Vagina (tissue), 2 donors: ENCODE measurements around the gene KCTD7.
"Not testable (repeated sequence)": the region's sequence is repeated elsewhere in the genome, so short reads cannot be mapped to it uniquely, and the experiment has no call there.

Source experiments
- POLR2A ChIP-seq, 2 donors: fragments of 450-650 bp; IDR thresholded peaks; one replicate each; pipeline ENCODE4 v1.6.1; 2017; ENCODE audit warnings: antibody characterized with exemption in 2 of 2, mild to moderate bottlenecking in 2 of 2, moderate library complexity in 2 of 2
- POLR2AphosphoS5 ChIP-seq, 2 donors: sonication (generic); formaldehyde crosslinking; IDR thresholded peaks; one replicate each; pipeline ENCODE4 v1.9.0; 2017; ENCODE audit warnings: antibody characterized with exemption in 2 of 2, mild to moderate bottlenecking in 2 of 2, low read depth in 1 of 2; ENCODE audit not compliant: insufficient read depth in 1 of 2
- TF ChIP-seq, protein P1 (sequence below), 3 experiments: fragments of 450-650 bp in 2 of 3; fragments of 200-600 bp in 1 of 3; sonication (generic) in 1 of 3; IDR thresholded peaks; one replicate each; pipeline ENCODE4 v1.5.1; 2017 to 2019; ENCODE audit warnings: antibody characterized with exemption in 3 of 3, mild to moderate bottlenecking in 2 of 3, moderate library complexity in 2 of 3

DNA sequence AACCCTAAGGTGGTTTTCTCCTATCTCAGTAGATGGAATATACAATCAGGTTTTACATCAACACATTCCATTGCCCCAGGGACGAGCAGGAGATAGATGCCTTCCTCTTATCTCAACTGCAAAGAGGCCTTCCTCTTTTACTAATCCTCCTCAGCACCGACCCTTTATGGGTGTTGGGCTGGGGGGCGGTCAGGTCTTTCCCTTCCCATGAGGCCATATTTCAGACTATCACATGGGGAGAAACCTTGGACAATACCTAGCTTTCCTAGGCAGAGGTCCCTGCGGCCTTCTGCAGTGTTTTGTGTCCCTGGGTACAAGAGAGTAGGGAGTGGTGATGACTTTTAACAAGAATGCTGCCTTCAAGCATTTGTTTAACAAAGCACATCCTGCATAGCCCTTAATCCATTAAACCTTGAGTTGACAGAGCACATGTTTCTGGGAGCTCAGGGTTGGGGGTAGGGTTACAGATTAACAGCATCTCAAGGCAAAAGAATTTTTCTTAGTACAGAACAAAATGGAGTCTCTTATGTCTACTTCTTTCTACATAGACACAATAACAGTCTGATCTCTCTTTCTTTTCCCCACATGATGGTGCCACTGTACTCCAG, 9.2 kb upstream of the KCTD7 start:
- TF ChIP-seq, protein P1, sequence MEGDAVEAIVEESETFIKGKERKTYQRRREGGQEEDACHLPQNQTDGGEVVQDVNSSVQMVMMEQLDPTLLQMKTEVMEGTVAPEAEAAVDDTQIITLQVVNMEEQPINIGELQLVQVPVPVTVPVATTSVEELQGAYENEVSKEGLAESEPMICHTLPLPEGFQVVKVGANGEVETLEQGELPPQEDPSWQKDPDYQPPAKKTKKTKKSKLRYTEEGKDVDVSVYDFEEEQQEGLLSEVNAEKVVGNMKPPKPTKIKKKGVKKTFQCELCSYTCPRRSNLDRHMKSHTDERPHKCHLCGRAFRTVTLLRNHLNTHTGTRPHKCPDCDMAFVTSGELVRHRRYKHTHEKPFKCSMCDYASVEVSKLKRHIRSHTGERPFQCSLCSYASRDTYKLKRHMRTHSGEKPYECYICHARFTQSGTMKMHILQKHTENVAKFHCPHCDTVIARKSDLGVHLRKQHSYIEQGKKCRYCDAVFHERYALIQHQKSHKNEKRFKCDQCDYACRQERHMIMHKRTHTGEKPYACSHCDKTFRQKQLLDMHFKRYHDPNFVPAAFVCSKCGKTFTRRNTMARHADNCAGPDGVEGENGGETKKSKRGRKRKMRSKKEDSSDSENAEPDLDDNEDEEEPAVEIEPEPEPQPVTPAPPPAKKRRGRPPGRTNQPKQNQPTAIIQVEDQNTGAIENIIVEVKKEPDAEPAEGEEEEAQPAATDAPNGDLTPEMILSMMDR (IDR thresholded peaks at IDR 0.05), result not testable (repeated sequence)
- not testable (repeated sequence) for TF ChIP-seq POLR2A (IDR thresholded peaks at IDR 0.05); POLR2AphosphoS5 (IDR thresholded peaks at IDR 0.05; ENCODE audit: insufficient read depth in 1 of 2, low read depth in 1 of 2)
